ENCODE results near the gene DLST. TPM values are rescaled to one million over a fixed set of nuclear protein-coding genes. Genes with fewer than 3 reads are reported as not detected.
A peak's percentile ranks its signal among the peaks of the same experiment; 100 is the strongest.

Gene DLST
- total and polyA plus RNA-seq, 4 donors: 47.7 to 86.2 (median 65.8) TPM

DNA sequence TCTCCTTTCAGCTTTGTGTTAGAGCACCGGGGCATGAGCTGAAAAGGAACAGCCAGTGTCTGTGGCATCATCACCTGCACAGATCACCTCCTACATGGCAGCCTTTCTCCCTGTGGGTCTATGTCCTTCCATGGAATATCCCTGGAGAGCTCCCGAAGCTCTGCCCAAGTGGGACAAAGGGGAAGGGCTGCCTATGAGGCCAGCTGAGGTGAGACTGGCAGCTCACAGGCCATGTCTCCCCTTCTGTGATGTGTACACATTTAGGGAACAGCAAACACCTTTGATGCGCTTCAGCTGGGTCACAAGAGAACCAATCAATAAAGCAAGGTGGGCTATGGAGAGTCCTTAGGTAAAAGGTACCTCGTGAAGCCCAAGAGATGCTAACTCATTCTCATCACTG, 9.9 kb upstream of the DLST start:
- Histone ChIP-seq H3K36me3 (ENCODE audit: control insufficient read depth, insufficient read depth, low read length) (no peaks in the 10 kb centered on the region), H3K27me3 (ENCODE audit: control insufficient read depth, insufficient read depth, low read length) (no peaks in the 10 kb centered on the region), H3K27ac (ENCODE audit: low read depth, low read length) (no peak overlapping the region), H3K4me1 (ENCODE audit: control insufficient read depth, insufficient read depth, low read length) (peaks cover 5% of the 10 kb centered on the region), H3K9me3 (ENCODE audit: control insufficient read depth, insufficient read depth, low read length) (no peaks in the 10 kb centered on the region), H3K4me3 (ENCODE audit: low read depth, low read length) (no peak overlapping the region)
- 94% methylated on average over 2 of the region's 4 CpGs for WGBS (ENCODE audit: insufficient coverage)
- no peak for DNase-seq (ENCODE audit: low read depth in 4 of 6, low spot score in 6 of 6)

DNA sequence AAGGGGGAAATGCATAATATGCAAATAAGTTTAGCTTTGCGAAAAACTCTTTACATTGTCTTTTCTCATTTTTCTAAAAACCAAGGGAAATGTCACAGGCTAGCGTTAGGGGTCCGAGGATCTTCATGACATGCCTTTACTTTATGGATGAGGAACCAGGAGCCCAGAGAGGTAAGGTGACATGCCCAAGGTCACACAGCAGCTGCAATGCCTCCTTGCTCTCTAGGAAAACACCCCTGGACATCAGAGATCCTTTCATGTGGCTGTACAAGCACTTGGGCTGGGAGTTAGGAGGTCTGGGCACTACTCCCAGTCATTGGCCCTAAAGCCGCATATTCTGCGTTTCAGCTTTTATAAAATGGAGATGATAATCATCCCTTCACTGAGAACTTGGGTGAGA, 6.5 kb upstream of the DLST start:
- Histone ChIP-seq H3K4me1 (ENCODE audit: control insufficient read depth, insufficient read depth, low read length) (peaks cover 5% of the 10 kb centered on the region), H3K9me3 (ENCODE audit: control insufficient read depth, insufficient read depth, low read length) (no peaks in the 10 kb centered on the region), H3K4me3 (ENCODE audit: low read depth, low read length) (no peak overlapping the region), H3K36me3 (ENCODE audit: control insufficient read depth, insufficient read depth, low read length) (no peaks in the 10 kb centered on the region), H3K27ac (ENCODE audit: low read depth, low read length) (no peak overlapping the region), H3K27me3 (ENCODE audit: control insufficient read depth, insufficient read depth, low read length) (no peaks in the 10 kb centered on the region)
- 88% methylated on average over 3 of the region's 5 CpGs for WGBS (ENCODE audit: insufficient coverage)
- no peak for DNase-seq (ENCODE audit: low read depth in 4 of 6, low spot score in 6 of 6)

DNA sequence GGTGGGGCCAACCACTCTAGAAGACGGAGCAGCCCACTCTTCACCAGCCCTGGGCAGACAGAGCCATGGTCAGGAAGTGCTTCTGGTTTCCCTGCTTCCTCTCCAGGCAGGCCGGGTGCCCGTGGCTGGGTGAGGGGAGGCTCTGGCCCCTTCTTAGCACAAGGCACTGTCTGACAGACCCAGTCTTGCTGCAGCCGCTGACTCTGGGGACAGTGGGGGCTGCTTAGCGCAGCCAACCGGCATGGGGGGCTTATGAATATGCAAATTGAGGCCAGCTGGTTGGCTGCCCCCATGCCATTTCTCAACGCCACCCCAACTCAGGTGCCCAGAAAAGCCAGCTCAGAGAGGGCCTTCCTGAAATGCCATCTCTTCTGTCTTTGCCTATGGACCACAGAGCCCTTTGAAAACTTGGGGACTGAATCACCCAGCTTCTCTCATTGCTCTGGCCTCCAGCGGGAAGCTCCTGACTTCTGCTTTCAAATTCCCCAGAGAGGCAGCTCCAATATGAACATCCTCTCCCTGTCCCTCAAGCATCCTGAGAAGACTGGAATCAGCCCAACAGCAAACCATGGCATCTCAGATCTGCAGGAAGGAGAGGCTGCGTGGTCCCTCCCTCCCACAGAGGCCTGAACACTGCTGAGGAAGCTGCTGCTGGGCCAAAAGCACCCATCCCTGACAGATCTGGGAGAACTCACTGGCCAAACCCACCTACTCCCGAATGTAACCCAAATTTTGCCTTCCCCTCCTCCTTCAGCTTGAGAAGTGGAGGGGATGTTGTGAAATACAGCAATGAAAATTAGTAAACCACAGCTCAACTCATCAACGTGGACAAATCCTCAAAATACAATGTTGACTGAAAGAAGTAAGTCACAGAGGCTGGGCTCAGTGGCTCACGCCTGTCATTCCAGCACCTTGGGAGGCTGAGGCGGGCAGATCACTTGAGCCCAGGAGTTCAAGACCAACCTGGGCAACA, 5.5 kb upstream of the DLST start, which contains the start of gene PROX2:
Gene PROX2, minus strand, starts transcription at position 205 of the 973 bp plus-strand sequence. CDS start 12,311 bp downstream, outside the sequence.
- H3K36me3 ChIP-seq (ENCODE audit: control insufficient read depth, insufficient read depth, low read length): no peaks in the 10 kb centered on the region
- 34% methylated on average over 9 of the region's 13 CpGs for whole genome bisulfite sequencing (ENCODE audit: insufficient coverage)
- no peaks in the 10 kb centered on the region for H3K27me3 ChIP-seq (ENCODE audit: control insufficient read depth, insufficient read depth, low read length)
- no peak for DNase-seq (ENCODE audit: low read depth in 4 of 6, low spot score in 6 of 6)
- H3K27ac ChIP-seq (ENCODE audit: low read depth, low read length): no peak within 1 kb of the TSS
- H3K4me3 ChIP-seq (ENCODE audit: low read depth, low read length): no peak within 1 kb of the TSS
- no peaks in the 10 kb centered on the region for H3K9me3 ChIP-seq (ENCODE audit: control insufficient read depth, insufficient read depth, low read length)
- H3K4me1 ChIP-seq (ENCODE audit: control insufficient read depth, insufficient read depth, low read length): peaks cover 5% of the 10 kb centered on the region

DNA sequence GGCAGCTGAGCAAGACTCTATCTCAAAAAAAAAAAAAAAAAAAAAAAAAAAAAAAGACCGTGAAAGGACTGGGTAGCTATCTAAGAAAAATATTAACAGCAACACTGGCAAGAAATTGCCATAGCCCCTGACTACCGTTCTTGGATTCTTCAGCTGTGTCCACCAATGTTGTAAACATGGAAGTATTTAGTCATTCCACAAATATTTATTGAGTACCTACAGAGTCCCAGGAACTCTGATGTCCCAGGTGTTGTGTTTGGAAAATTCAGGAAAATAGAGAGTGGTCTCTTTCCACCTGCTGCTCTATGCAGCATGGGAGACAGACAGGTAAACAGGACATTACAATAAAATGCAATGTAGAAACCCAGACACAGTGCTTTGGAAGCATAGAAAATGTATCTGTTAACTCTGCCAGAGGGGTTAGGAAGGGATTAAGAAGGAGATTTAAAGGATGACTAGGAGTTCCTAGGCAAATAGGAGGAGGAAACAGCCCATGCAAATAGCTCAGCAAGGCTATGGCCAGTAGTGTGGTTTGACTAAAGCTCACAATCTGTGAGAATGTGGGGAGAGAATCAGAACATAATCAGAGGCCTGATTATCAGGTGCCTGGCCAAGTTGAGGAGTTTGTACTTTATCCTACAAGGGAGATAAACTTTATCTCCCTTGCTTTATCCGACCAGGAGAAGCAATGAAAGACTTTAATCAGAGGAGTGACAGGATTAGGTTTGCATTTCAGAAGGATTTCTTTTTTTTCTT, 2.1 kb upstream of the DLST start:
- Histone ChIP-seq H3K9me3 (ENCODE audit: control insufficient read depth, insufficient read depth, low read length) (no peaks in the 10 kb centered on the region), H3K27ac (ENCODE audit: low read depth, low read length) (no peak overlapping the region), H3K36me3 (ENCODE audit: control insufficient read depth, insufficient read depth, low read length) (no peaks in the 10 kb centered on the region), H3K27me3 (ENCODE audit: control insufficient read depth, insufficient read depth, low read length) (no peaks in the 10 kb centered on the region), H3K4me1 (ENCODE audit: control insufficient read depth, insufficient read depth, low read length) (peaks cover 14% of the 10 kb centered on the region), H3K4me3 (ENCODE audit: low read depth, low read length) (no peak overlapping the region)
- WGBS (ENCODE audit: insufficient coverage): no CpG with 5 or more reads among the region's 3 CpGs
- DNase-seq (ENCODE audit: low read depth in 4 of 6, low spot score in 6 of 6): no peak

DNA sequence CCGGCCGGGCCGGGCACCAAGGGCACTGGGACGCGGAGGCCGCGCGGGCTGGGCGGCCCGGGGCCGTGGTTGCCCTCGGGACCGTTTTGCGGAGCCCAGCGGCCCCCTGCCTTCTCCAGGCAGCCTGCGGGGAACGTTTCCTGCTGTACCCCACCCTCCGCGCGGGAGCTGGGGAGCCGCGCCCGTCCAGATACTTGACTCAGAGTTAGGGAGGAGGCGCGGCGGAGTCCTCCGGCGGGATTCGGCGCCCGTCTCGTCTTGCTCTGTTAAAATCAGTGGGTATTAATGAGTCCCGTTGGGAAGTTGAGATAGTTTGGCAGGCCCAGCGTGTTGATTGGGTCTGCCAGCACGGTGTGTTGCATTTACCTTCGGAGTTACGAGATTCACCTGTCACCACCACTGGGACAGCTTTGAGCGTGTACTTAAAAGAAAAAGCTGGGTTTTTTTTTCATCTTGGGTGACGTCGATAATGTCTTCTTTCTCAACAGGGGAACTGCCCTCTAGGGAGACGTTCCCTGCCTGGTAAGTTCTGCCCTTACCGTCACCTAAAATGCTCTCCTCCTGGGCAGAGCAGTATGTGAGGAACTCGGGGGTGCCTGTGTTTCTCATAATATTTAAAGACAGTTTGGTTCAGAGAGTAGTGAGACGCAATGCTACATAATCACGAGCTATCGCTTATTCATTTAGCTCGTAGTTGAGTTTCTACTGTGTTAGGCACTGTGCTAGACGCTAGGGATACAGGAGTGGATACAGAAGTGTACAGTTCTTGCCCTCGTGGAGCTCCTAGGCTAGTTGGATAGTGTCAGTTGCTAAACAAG, 596 bp downstream of the DLST start:
- H3K4me1 ChIP-seq (ENCODE audit: control insufficient read depth, insufficient read depth, low read length): peaks cover 9% of the 10 kb centered on the region
- WGBS (ENCODE audit: insufficient coverage): 3% methylated on average over 41 of the region's 49 CpGs
- H3K4me3 ChIP-seq (ENCODE audit: low read depth, low read length): peak overlapping the region; percentile 93
- H3K27ac ChIP-seq (ENCODE audit: low read depth, low read length): peak overlapping the region; percentile 90
- no peaks in the 10 kb centered on the region for H3K27me3 ChIP-seq (ENCODE audit: control insufficient read depth, insufficient read depth, low read length)
- DNase-seq (ENCODE audit: low read depth in 4 of 6, low spot score in 6 of 6): peak in 1 of 6 donors; percentile 32
- no peaks in the 10 kb centered on the region for H3K9me3 ChIP-seq (ENCODE audit: control insufficient read depth, insufficient read depth, low read length)
- H3K36me3 ChIP-seq (ENCODE audit: control insufficient read depth, insufficient read depth, low read length): peaks cover 8% of the 10 kb centered on the region

DNA sequence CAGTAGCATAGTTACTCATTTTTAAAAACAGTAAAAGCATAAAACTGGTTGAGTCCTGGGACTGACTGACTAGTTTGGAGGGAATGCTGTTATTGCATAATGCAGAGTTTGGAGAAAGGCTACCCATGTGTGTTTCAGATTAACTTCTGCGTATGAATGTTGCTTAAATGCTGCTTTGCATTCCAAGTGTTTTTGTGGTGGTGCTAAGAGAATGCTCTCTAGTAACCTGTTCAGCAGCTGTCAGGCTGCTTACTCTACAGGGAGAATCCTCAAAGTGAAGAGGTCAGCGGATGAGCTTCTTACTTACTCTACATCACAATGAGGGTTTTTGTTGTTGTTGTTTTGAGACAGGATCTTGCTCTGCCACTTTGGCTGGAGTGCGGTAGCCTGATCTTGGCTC, 4.3 kb downstream of the DLST start:
- Histone ChIP-seq H3K4me3 (ENCODE audit: low read depth, low read length) (no peak overlapping the region), H3K4me1 (ENCODE audit: control insufficient read depth, insufficient read depth, low read length) (peaks cover 9% of the 10 kb centered on the region), H3K36me3 (ENCODE audit: control insufficient read depth, insufficient read depth, low read length) (peaks cover 24% of the 10 kb centered on the region), H3K27me3 (ENCODE audit: control insufficient read depth, insufficient read depth, low read length) (no peaks in the 10 kb centered on the region), H3K27ac (ENCODE audit: low read depth, low read length) (no peak overlapping the region), H3K9me3 (ENCODE audit: control insufficient read depth, insufficient read depth, low read length) (no peaks in the 10 kb centered on the region)
- 33% methylated on average over 1 of the region's 3 CpGs for WGBS (ENCODE audit: insufficient coverage)
- DNase-seq (ENCODE audit: low read depth in 4 of 6, low spot score in 6 of 6): no peak

DNA sequence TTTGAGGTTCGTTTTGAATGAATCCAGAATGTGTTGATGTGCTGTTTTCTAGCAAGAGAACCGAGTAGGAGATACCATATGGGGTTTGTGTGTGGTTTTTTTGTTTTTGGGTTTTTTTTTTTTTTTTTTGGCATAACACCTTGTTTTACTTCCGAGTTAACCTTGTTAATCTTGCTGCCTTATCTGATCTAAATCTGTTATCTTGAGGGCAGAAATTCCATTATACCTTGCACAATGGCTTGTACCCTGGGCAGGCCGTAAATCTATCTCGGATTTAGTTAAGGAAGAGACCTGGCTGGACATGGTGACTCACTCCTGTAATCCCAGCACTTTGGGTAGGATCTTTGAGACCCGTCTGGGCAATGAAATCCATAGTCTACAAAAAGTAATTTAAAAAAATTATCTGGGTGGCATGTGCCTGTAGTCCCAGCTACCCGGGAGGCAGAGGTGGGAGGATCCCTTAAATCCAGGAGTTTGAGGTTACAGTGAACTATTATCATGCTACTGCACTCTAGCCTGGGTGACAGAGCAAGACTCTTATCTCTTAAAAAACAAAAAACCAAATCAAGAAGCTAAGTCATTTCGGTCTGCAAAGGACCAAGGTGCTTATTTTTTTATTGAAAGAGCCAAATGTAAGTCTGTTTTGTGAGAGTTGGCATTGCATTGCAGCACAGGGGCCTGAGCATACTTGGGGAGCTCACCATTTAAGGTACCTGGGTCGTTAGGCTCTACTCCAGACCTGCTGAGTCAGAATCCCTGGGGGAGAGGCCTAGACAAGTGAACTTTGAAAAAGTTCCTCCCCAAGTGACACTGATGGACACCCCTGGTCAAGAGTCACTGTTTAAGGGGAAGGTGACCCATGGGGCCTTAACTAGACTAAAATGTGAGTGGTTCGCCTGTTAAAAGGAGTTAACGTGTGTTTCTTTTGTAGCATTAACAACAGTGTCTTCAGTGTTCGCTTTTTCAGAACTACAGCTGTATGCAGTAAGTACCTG, 6.7 kb downstream of the DLST start:
- Histone ChIP-seq H3K27me3 (ENCODE audit: control insufficient read depth, insufficient read depth, low read length) (no peaks in the 10 kb centered on the region), H3K4me1 (ENCODE audit: control insufficient read depth, insufficient read depth, low read length) (no peaks in the 10 kb centered on the region), H3K36me3 (ENCODE audit: control insufficient read depth, insufficient read depth, low read length) (peaks cover 37% of the 10 kb centered on the region), H3K27ac (ENCODE audit: low read depth, low read length) (no peak overlapping the region), H3K9me3 (ENCODE audit: control insufficient read depth, insufficient read depth, low read length) (no peaks in the 10 kb centered on the region), H3K4me3 (ENCODE audit: low read depth, low read length) (no peak overlapping the region)
- 92% methylated on average over 6 of the region's 12 CpGs for WGBS (ENCODE audit: insufficient coverage)
- no peak for DNase-seq (ENCODE audit: low read depth in 4 of 6, low spot score in 6 of 6)

DNA sequence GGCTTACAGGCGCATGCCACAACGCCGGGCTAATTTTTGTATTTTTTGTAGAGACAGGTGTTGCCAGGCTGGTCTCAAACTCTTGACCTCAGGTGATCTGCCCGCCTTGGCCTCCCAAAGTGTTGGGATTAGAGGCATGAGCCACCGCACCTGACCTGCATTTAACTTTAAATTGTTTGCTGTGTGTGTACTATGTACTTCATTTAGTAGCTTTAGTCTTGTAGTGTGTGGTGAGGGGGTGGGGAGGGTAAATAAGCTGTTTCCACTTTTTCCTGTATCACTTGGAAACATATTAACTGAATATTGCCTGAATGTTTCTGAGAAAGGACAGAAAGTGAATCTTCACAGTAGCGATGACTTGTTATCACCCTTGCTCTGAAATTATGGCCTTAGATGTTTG, 8.5 kb downstream of the DLST start:
- H3K27me3 ChIP-seq (ENCODE audit: control insufficient read depth, insufficient read depth, low read length): no peaks in the 10 kb centered on the region
- H3K4me3 ChIP-seq (ENCODE audit: low read depth, low read length): no peak overlapping the region
- H3K36me3 ChIP-seq (ENCODE audit: control insufficient read depth, insufficient read depth, low read length): peaks cover 51% of the 10 kb centered on the region
- WGBS (ENCODE audit: insufficient coverage): 98% methylated on average over 5 of the region's 6 CpGs
- H3K4me1 ChIP-seq (ENCODE audit: control insufficient read depth, insufficient read depth, low read length): no peaks in the 10 kb centered on the region
- H3K9me3 ChIP-seq (ENCODE audit: control insufficient read depth, insufficient read depth, low read length): no peaks in the 10 kb centered on the region
- no peak overlapping the region for H3K27ac ChIP-seq (ENCODE audit: low read depth, low read length)
- DNase-seq (ENCODE audit: low read depth in 4 of 6, low spot score in 6 of 6): no peak

All from spinal cord (tissue), 10 donors.